AG20443 (cell line): Measurements from ENCODE around the gene KCNS1.
"Not testable (repeated sequence)": the region's sequence is repeated elsewhere in the genome, so short reads cannot be mapped to it uniquely, and the experiment has no call there.

ENCODE experiments used
- DNase-seq: peaks from one replicate; pipeline ENCODE4 v3.0.0; 2012; ENCODE audit warnings: low spot score, mixed read lengths

The KCNS1 gene

GRCh38 chr20:45080867-45081624 lies 19.9 kb downstream of the KCNS1 start:
- peak; percentile 26 for DNase-seq

- no peak for DNase-seq
Observed at GRCh38 chr20:45077559-45077958, 23.4 kb downstream of the KCNS1 start.

GRCh38 chr20:45073221-45073620 lies 27.7 kb downstream of the KCNS1 start:
- no peak for DNase-seq

- DNase-seq, result no peak
Observed at GRCh38 chr20:45072066-45072465, 28.9 kb downstream of the KCNS1 start.

GRCh38 chr20:45070932-45071632 lies 29.8 kb downstream of the KCNS1 start:
- no peak for DNase-seq

- DNase-seq, result no peak
Observed at GRCh38 chr20:45069261-45069660, 31.7 kb downstream of the KCNS1 start.

- DNase-seq, result no peak
Observed at GRCh38 chr20:45067558-45067957, 33.4 kb downstream of the KCNS1 start.

GRCh38 chr20:45067087-45067486 lies 33.8 kb downstream of the KCNS1 start:
- DNase-seq, result no peak

GRCh38 chr20:45066372-45066771 lies 34.6 kb downstream of the KCNS1 start:
- DNase-seq, result no peak

GRCh38 chr20:45064812-45065211 lies 36.1 kb downstream of the KCNS1 start:
- no peak for DNase-seq

GRCh38 chr20:45063107-45063506 lies 37.8 kb downstream of the KCNS1 start:
- not testable (repeated sequence) for DNase-seq

GRCh38 chr20:45061244-45061643 lies 39.7 kb downstream of the KCNS1 start:
- DNase-seq, result peak; percentile 80

GRCh38 chr20:45060294-45060693 lies 40.6 kb downstream of the KCNS1 start:
- DNase-seq, result no peak

- DNase-seq, result no peak
Observed at GRCh38 chr20:45059022-45059728, 41.8 kb downstream of the KCNS1 start.

GRCh38 chr20:45058168-45058850 lies 42.6 kb downstream of the KCNS1 start:
- DNase-seq, result no peak

GRCh38 chr20:45056473-45057173 lies 44.3 kb downstream of the KCNS1 start:
- DNase-seq, result no peak

GRCh38 chr20:45055056-45055455 lies 45.9 kb downstream of the KCNS1 start:
- DNase-seq, result no peak

GRCh38 chr20:45053430-45054351 lies 47.2 kb downstream of the KCNS1 start:
- no peak for DNase-seq

- DNase-seq, result peak; percentile 82
Observed at GRCh38 chr20:45052698-45053429, 48.1 kb downstream of the KCNS1 start.
